Peyer's patch (tissue), 4 donors: ENCODE results near the gene TKFC. TPM values are rescaled to one million over a fixed set of nuclear protein-coding genes. Genes with fewer than 3 reads are reported as not detected.

Experiments used
- DNase-seq, 3 donors: peaks; one replicate each; pipeline ENCODE4 v3.0.0-alpha.2; 2017 to 2019
- H3K27ac ChIP-seq, 4 donors: fragments of 200-600 bp; sonication (generic); one replicate each; pipeline ENCODE4 v1.5.1; 2016 to 2019
- H3K27me3 ChIP-seq, 2 donors: fragments of 200-600 bp; sonication (generic); one replicate each; pipeline ENCODE4 v1.5.1; 2019
- H3K36me3 ChIP-seq, 3 donors: fragments of 200-600 bp; sonication (generic); one replicate each; pipeline ENCODE4 v1.5.1; 2016 to 2019
- H3K4me1 ChIP-seq, 4 donors: fragments of 200-600 bp; sonication (generic); one replicate each; pipeline ENCODE4 v1.5.1; 2016 to 2019
- H3K4me3 ChIP-seq, 4 donors: fragments of 200-600 bp; sonication (generic); 1 replicate in 3 of 4; 2 replicates in 1 of 4; pipeline ENCODE4 v1.5.1; 2016 to 2019; ENCODE audit warnings: mild to moderate bottlenecking in 1 of 4
- H3K9me3 ChIP-seq, 4 donors: fragments of 200-600 bp; sonication (generic); one replicate each; pipeline ENCODE4 v1.5.1; 2016 to 2019; ENCODE audit warnings: mild to moderate bottlenecking in 1 of 4
- POLR2A ChIP-seq, 2 donors: fragments of 450-650 bp; IDR thresholded peaks; one replicate each; pipeline ENCODE4 v1.5.1; 2017; ENCODE audit warnings: antibody characterized with exemption in 2 of 2, mild to moderate bottlenecking in 2 of 2, moderate library complexity in 2 of 2
- total RNA-seq, 4 donors: library from RNA; depleted of rRNA; stranded (reverse); fragments of >200 nt; gene quantifications; one replicate each; pipeline ENCODE4 v1.1.0, GENCODE V29; 2016
- TF ChIP-seq, protein P1 (sequence below), 6 experiments: fragments of 450-650 bp in 4 of 6; fragments of 200-600 bp in 2 of 6; sonication (generic) in 1 of 6; IDR thresholded peaks; one replicate each; pipeline ENCODE4 v1.5.1; 2017 to 2019; ENCODE audit warnings: antibody characterized with exemption in 6 of 6, mild to moderate bottlenecking in 3 of 6, moderate library complexity in 1 of 6

Gene TKFC
- total RNA-seq, 4 donors from 2014 or later, result 172 to 755 (median 689) TPM

DNA sequence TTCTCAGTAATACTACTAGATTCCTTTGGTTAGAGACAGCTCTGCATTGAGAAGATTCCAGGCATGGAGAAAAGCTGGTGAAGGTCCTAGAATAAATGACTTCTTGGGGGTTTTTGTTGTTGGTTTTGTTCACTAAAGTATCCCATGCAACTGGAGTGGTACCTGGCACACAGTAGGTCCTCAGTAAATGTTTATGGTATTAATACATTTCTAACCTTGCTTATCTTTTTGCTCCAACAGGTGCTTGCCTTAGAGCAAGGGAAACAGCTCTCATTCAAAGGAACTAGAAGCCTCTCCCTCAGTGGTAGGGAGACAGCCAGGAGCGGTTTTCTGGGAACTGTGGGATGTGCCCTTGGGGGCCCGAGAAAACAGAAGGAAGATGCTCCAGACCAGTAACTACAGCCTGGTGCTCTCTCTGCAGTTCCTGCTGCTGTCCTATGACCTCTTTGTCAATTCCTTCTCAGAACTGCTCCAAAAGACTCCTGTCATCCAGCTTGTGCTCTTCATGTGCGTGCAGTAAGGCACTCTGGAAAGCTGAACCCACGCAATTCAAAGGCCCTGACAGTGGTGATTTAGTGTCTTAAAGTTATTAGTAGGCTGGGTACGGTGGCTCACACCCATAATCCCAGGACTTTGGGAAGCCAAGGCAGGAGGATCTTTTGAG, 31.1 kb downstream of the TKFC start:
- H3K9me3 ChIP-seq, result no peaks in the 10 kb centered on the region
- H3K27ac ChIP-seq, result no peak overlapping the region
- no peak for TF ChIP-seq POLR2A (IDR thresholded peaks at IDR 0.05)
- TF ChIP-seq, protein P1, sequence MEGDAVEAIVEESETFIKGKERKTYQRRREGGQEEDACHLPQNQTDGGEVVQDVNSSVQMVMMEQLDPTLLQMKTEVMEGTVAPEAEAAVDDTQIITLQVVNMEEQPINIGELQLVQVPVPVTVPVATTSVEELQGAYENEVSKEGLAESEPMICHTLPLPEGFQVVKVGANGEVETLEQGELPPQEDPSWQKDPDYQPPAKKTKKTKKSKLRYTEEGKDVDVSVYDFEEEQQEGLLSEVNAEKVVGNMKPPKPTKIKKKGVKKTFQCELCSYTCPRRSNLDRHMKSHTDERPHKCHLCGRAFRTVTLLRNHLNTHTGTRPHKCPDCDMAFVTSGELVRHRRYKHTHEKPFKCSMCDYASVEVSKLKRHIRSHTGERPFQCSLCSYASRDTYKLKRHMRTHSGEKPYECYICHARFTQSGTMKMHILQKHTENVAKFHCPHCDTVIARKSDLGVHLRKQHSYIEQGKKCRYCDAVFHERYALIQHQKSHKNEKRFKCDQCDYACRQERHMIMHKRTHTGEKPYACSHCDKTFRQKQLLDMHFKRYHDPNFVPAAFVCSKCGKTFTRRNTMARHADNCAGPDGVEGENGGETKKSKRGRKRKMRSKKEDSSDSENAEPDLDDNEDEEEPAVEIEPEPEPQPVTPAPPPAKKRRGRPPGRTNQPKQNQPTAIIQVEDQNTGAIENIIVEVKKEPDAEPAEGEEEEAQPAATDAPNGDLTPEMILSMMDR (IDR thresholded peaks at IDR 0.05), result no peak
- no peak overlapping the region for H3K4me3 ChIP-seq
- no peaks in the 10 kb centered on the region for H3K27me3 ChIP-seq
- H3K4me1 ChIP-seq, result peaks cover 0 to 32% (median 0%) of the 10 kb centered on the region in 4 donors
- no peak for DNase-seq
- H3K36me3 ChIP-seq, result peaks cover 0 to 54% (median 4%) of the 10 kb centered on the region in 3 donors

DNA sequence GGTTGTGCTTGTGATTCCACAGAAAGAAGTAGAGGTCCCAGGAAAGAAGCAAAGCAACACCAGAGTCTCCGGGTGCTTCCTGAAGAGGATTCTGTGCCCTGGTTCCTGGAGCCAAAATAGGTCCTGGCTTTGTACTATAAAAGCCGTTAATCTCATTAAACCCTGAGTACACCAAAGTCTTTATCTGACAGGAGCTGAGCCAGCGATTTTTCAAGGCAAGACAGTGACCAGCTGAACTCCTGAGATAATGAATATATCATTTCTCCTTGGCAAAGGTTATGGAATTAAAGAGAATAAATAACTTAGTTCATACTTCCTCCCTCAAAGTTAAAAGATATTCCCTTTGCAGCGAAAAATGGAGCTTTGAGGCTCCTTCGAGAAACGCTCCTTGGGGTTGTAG, 34.4 kb downstream of the TKFC start:
- DNase-seq, result no peak
- no peak for TF ChIP-seq POLR2A (IDR thresholded peaks at IDR 0.05)
- TF ChIP-seq, protein P1 (IDR thresholded peaks at IDR 0.05), result no peak
- H3K36me3 ChIP-seq, result peaks cover 0 to 72% (median 4%) of the 10 kb centered on the region in 3 donors
- H3K4me1 ChIP-seq, result peaks cover 0 to 16% (median 0%) of the 10 kb centered on the region in 4 donors
- peak overlapping the region in 1 of 4 donors; percentile 3 for H3K27ac ChIP-seq
- no peak overlapping the region for H3K4me3 ChIP-seq
- no peaks in the 10 kb centered on the region for H3K9me3 ChIP-seq
- no peaks in the 10 kb centered on the region for H3K27me3 ChIP-seq

DNA sequence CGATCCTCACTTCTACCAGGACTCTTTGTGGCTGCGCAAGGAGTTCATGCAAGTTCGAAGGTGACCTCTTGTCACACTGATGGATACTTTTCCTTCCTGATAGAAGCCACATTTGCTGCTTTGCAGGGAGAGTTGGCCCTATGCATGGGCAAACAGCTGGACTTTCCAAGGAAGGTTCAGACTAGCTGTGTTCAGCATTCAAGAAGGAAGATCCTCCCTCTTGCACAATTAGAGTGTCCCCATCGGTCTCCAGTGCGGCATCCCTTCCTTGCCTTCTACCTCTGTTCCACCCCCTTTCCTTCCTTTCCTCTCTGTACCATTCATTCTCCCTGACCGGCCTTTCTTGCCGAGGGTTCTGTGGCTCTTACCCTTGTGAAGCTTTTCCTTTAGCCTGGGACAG, 35.6 kb downstream of the TKFC start:
- no peak overlapping the region for H3K4me3 ChIP-seq
- no peaks in the 10 kb centered on the region for H3K9me3 ChIP-seq
- peaks cover 0 to 7% (median 0%) of the 10 kb centered on the region in 4 donors for H3K4me1 ChIP-seq
- no peak for DNase-seq
- no peak for TF ChIP-seq POLR2A (IDR thresholded peaks at IDR 0.05)
- TF ChIP-seq, protein P1 (IDR thresholded peaks at IDR 0.05), result no peak
- peaks cover 0 to 72% (median 4%) of the 10 kb centered on the region in 3 donors for H3K36me3 ChIP-seq
- no peak overlapping the region for H3K27ac ChIP-seq
- H3K27me3 ChIP-seq, result no peaks in the 10 kb centered on the region

DNA sequence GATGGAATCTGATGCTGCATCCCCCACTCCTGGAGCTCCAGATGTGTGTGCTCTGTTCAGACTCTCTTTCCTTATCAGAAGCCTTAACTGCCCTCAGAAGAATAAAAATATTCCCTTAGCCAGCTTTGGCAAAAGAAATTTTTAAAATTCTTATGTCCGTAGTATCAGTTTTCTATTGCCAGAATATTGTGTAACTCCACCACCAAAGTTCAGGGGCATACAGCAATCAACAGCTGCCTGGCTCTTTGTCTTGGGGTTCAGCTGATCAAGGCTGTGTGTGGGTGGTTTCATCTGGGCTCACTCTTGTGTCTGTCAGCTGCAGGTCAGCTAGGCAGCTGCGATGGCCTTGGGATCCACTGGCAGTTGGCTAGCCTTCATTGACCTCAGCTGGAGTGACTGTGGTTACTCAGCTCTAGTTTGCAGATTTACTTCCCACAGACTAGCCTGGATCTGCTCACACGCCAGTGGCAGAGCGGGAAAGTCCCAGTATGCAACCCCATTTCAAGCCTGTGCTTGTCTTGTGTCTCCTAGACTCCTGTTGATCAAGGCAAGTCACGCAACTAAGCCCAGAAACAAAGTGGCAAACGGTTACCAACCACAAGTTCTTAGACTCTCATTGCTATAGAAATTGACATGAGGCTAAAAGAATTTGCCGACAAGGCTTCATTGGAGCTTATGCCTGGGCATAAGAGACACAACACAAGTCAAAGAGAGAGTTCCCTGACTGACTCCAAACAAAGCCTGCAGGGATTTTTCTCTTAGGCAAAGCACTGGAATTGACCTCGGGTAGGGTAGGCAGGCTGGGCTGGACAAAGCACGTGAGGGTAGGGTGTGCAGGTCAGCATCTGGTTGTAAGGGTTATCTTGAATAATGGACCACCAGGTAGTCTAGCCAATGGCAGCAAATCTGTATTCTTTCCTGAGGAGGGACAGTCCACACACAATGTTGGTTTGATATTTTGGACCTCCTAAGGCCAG, 36.6 kb downstream of the TKFC start:
- peaks cover 0 to 7% (median 0%) of the 10 kb centered on the region in 4 donors for H3K4me1 ChIP-seq
- TF ChIP-seq, protein P1 (IDR thresholded peaks at IDR 0.05), result no peak
- no peak for TF ChIP-seq POLR2A (IDR thresholded peaks at IDR 0.05)
- H3K36me3 ChIP-seq, result peaks cover 0 to 62% (median 4%) of the 10 kb centered on the region in 3 donors
- H3K4me3 ChIP-seq, result no peak overlapping the region
- no peaks in the 10 kb centered on the region for H3K9me3 ChIP-seq
- H3K27ac ChIP-seq, result peak overlapping the region in 2 of 4 donors; percentile 12 to 14
- DNase-seq, result no peak
- no peaks in the 10 kb centered on the region for H3K27me3 ChIP-seq

DNA sequence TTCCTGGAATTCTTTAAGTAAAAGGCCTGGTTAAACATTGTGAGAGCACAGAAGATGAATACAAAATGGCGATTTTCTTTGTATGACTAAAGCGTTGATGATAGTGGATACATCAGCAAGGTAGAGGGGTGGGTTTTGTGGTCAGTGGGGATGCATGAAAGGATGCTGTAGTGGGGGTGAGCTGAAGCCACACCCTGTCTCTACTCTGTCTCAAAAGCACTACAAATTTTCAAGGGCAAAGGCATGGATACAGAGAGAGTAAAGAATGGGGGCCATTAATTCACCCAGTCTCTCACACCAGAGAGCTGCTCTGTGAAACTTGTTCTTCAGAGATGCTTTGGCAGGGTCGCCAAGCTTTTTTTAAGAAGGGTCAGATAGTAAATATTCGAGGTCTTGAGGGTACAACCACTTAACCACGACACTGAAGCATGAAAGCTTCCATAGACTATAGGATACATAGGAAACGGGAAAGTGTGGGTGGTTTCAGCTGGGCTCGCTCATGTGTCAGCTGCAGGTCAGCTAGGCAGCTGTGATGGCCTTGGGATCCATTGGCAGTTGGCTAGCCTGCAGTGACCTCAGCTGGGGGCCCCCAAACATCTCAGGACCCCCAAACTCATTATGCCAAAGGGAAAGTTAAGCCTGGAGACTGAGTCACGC, 37.4 kb downstream of the TKFC start:
- Histone ChIP-seq H3K9me3 (no peaks in the 10 kb centered on the region), H3K36me3 (peaks cover 0 to 54% (median 4%) of the 10 kb centered on the region in 3 donors), H3K4me1 (peaks cover 0 to 6% (median 0%) of the 10 kb centered on the region in 4 donors), H3K27ac (peak overlapping the region in 1 of 4 donors; percentile 12), H3K4me3 (no peak overlapping the region), H3K27me3 (no peaks in the 10 kb centered on the region)
- no peak for DNase-seq
- TF ChIP-seq, protein P1 (IDR thresholded peaks at IDR 0.05), result no peak
- TF ChIP-seq POLR2A (IDR thresholded peaks at IDR 0.05), result no peak
